ENCODE data around the gene ETS2. TPM values are rescaled to one million over a fixed set of nuclear protein-coding genes. Genes with fewer than 3 reads are reported as not detected.

The ETS2 gene
- total RNA-seq, 1 experiment from 2014 or later, result 35.3 TPM

- no CpG with 5 or more reads among the region's 13 CpGs for WGBS (ENCODE audit: extremely low coverage, insufficient read length, low lambda C conversion rate)
- Histone ChIP-seq H3K9me3 (ENCODE audit: control insufficient read depth, low read depth, low read length) (no peaks in the 10 kb centered on the region), H3K4ac (ENCODE audit: low read depth, low read length) (no peak overlapping the region), H3K79me2 (ENCODE audit: insufficient read depth, low read length) (peaks cover 24% of the 10 kb centered on the region; the same call in 1 of the 2 replicates), H3K23ac (ENCODE audit: insufficient read length, low read depth, low read length) (no peak overlapping the region), H3K23me2 (ENCODE audit: insufficient read length, low read depth, low read length, poor library complexity, severe bottlenecking) (peaks cover 20% of the 10 kb centered on the region), H3K79me1 (ENCODE audit: insufficient read depth, low read depth, low read length, poor library complexity, severe bottlenecking) (peaks cover 10% of the 10 kb centered on the region), H3K4me2 (ENCODE audit: insufficient read depth, insufficient read length, low read length) (peak overlapping the region; percentile 91), H3K27ac (ENCODE audit: insufficient read length, low read depth, low read length) (no peak overlapping the region), H3K4me1 (ENCODE audit: insufficient read depth, low read length) (peaks cover 9% of the 10 kb centered on the region; the same call in 1 of the 2 replicates), H2BK20ac (ENCODE audit: low read depth, low read length, poor library complexity, severe bottlenecking) (no peak overlapping the region), H2AFZ (ENCODE audit: low read length) (no peak overlapping the region), H3K56ac (ENCODE audit: insufficient read length, low read depth, low read length) (no peak overlapping the region), H2BK5ac (ENCODE audit: insufficient read length, low read length) (no peak overlapping the region), H2BK120ac (ENCODE audit: low read depth, low read length, poor library complexity, severe bottlenecking) (no peak overlapping the region), H3K9ac (ENCODE audit: extremely low read depth, insufficient read length, low read length) (no peak overlapping the region), H2AK5ac (ENCODE audit: insufficient read length, low read length) (no peak overlapping the region), H4K8ac (replicated peaks; ENCODE audit: insufficient read length, low read depth, low read length) (no peak overlapping the region), H2BK15ac (ENCODE audit: low read depth, low read length) (no peak overlapping the region), H3T11ph (ENCODE audit: low read length) (no peak overlapping the region), H3K14ac (ENCODE audit: insufficient read depth, low read length) (no peak overlapping the region), H2BK12ac (ENCODE audit: insufficient read length, low read depth, low read length) (no peak overlapping the region), H3K27me3 (ENCODE audit: insufficient read depth, low read length) (no peaks in the 10 kb centered on the region; the same call in 1 of the 2 replicates), H3K18ac (ENCODE audit: insufficient read length, low read depth, low read length) (no peak overlapping the region), H4K91ac (ENCODE audit: insufficient read length, low read depth, low read length) (no peak overlapping the region), H4K5ac (ENCODE audit: insufficient read length, low read depth, low read length) (no peak overlapping the region), H4K20me1 (ENCODE audit: control insufficient read depth, insufficient read depth, insufficient read length) (no peaks in the 10 kb centered on the region)
- peaks cover 0 to 9% (median 5%) of the 10 kb centered on the region in 3 experiments; a peak in 2 of 7 replicates for H3K36me3 Mint-ChIP-seq (ENCODE audit: insufficient read depth in 1 of 3, low read depth in 3 of 3)
- peaks cover 26 to 27% of the 10 kb centered on the region in 2 experiments for H3K4me1 Mint-ChIP-seq
- H3K4me3 Mint-ChIP-seq, result peak overlapping the region; percentile 80 to 83
- H3K27ac Mint-ChIP-seq, result no peak overlapping the region
- TF ChIP-seq, protein P1, sequence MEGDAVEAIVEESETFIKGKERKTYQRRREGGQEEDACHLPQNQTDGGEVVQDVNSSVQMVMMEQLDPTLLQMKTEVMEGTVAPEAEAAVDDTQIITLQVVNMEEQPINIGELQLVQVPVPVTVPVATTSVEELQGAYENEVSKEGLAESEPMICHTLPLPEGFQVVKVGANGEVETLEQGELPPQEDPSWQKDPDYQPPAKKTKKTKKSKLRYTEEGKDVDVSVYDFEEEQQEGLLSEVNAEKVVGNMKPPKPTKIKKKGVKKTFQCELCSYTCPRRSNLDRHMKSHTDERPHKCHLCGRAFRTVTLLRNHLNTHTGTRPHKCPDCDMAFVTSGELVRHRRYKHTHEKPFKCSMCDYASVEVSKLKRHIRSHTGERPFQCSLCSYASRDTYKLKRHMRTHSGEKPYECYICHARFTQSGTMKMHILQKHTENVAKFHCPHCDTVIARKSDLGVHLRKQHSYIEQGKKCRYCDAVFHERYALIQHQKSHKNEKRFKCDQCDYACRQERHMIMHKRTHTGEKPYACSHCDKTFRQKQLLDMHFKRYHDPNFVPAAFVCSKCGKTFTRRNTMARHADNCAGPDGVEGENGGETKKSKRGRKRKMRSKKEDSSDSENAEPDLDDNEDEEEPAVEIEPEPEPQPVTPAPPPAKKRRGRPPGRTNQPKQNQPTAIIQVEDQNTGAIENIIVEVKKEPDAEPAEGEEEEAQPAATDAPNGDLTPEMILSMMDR (conservative IDR thresholded peaks at IDR 0.05), result no peak
- DNase-seq, result no peak
- no peaks in the 10 kb centered on the region; a peak in 1 of 5 replicates for H3K9me3 Mint-ChIP-seq
- peaks cover 12% of the 10 kb centered on the region for H3K27me3 Mint-ChIP-seq (ENCODE audit: low read depth)
Measured at GRCh38 chr21:38804030-38804788, 1.5 kb upstream of the ETS2 start.

Measured in H9 (cell line).